Neural progenitor cell (in vitro differentiated cells): Measurements from ENCODE around the gene MAS1.

Source experiments
- CTCF ChIP-seq: fragments of 200-600 bp; sonication (generic); IDR thresholded peaks from 2 replicates; pipeline ENCODE4 v1.5.1; 2017; ENCODE audit warnings: antibody characterized with exemption, mild to moderate bottlenecking
- EZH2phosphoT487 ChIP-seq: fragments of 200-600 bp; sonication (generic); IDR thresholded peaks from 2 replicates; pipeline ENCODE4 v1.6.1; 2017; ENCODE audit warnings: antibody characterized with exemption

GRCh38 chr6:159926542-159927203 is 35.9 kb downstream of the MAS1 start:
- no peak for TF ChIP-seq CTCF
- no peak for TF ChIP-seq EZH2phosphoT487
